HG03097 (cell line): ENCODE measurements around the gene NRIP1.

Experiments
- ATAC-seq: cut with Tn5 transposase; IDR thresholded peaks from one replicate; pipeline ENCODE4 v1.9.1; 2021; ENCODE audit not compliant: unreplicated experiment, low FRiP score

NRIP1 gene

GRCh38 chr21:14926186-14926585 is 138.6 kb downstream of the NRIP1 start:
- ATAC-seq: no peak

GRCh38 chr21:14923468-14923867 is 141.3 kb downstream of the NRIP1 start:
- no peak for ATAC-seq

GRCh38 chr21:14922980-14923379 is 141.8 kb downstream of the NRIP1 start:
- ATAC-seq: no peak

GRCh38 chr21:14918527-14918926 is 146.3 kb downstream of the NRIP1 start:
- ATAC-seq: no peak

GRCh38 chr21:14917762-14918161 is 147.0 kb downstream of the NRIP1 start:
- ATAC-seq: no peak

DNA sequence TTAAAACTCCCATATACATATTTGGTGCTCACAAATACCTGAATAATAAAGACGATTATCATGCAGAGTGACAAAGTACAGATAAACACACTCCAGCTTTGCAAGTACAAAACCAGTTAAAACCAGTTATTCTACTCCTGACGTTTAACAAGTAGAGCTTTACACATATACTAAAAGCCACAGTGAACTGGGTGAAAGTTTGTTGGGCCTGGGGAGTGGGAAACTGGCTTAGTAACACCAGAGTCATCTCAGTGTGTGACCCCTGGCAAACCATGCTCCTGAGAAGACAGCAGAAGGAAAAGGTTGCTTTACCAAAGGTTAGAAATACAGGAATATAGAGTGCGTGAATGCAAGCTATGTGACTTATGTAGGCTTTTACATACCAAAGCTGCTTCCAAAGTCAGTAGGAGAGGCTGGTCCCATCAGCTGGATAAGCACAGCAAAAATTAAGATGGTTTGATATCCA is 148.1 kb downstream of the NRIP1 start:
- ATAC-seq: no peak

DNA sequence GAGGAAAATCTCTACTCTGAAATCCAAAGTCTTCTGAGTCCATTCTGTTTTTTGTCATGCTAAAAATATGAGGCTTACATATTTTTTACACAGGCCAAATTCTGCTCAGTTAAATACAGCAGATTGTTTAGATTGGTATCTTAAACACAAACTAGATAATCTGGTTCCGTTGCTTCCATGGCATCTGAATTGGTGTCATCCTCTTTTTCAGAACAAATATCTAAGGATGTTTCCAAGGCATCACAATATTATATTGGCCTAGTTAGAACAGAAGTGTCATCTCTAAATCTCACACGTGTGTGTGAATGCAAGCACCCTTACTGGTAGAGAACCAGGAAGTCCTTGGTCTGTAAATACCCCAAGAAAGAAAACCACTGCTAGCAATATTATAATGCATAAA is 151.2 kb downstream of the NRIP1 start:
- ATAC-seq: no peak

DNA sequence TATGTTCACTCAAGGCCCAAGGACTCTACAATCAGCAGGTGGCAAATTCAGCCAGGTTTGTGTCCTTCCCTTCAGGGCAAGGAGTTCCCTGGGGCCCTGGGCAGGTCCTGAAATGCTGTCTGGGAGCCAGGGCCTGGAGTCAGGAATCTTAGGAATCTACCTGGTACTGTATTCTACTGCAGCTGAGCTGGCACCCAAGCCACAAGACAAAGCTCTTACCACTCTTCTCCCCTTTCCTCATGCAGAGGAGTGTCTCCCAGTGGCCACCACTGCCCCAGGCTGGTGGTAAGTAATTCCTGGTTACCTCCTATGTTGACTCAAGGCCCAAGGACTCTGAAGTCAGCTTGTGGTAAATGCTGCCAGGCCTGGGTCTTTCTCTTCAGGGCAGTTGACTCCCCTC is 153.4 kb downstream of the NRIP1 start:
- ATAC-seq: no peak
